Activated B cell treated with CpG ODN at 0.5 μM for 24 hours (primary cell): ENCODE data around the gene FANCI. TPM values are rescaled to one million over a fixed set of nuclear protein-coding genes. Genes with fewer than 3 reads are reported as not detected.
"Not testable (repeated sequence)": the region's sequence is repeated elsewhere in the genome, so short reads cannot be mapped to it uniquely, and the experiment has no call there.

Source experiments
- ATAC-seq: fragments of 200-7000 bp; cut with Tn5 transposase; one replicate; pipeline ENCODE4 v1.10.0; 2021; ENCODE audit warnings: low read depth, mild to moderate bottlenecking, moderate library complexity
- CTCF ChIA-PET: fragments of 350-600 bp; sonication (Branson Sonifier 250); formaldehyde crosslinking; loops from one replicate; lab custom pipeline; 2021; ENCODE audit warnings: antibody characterized with exemption; lab: Charles Lee
- POLR2A ChIA-PET: fragments of 350-600 bp; sonication (Branson Sonifier 250); formaldehyde crosslinking; loops from one replicate; lab custom pipeline; 2021; ENCODE audit warnings: antibody characterized with exemption; lab: Charles Lee
- DNase-seq: peaks from one replicate; pipeline ENCODE4 v3.0.0; 2022
- H3K27ac Mint-ChIP-seq: one replicate; pipeline ENCODE4 v1.8.0; 2020; ENCODE audit warnings: mixed read lengths
- H3K27me3 Mint-ChIP-seq: one replicate; pipeline ENCODE4 v1.8.0; 2021; ENCODE audit warnings: mixed read lengths
- H3K36me3 Mint-ChIP-seq: one replicate; pipeline ENCODE4 v1.8.0; 2021; ENCODE audit warnings: low read depth, mixed read lengths
- H3K4me1 Mint-ChIP-seq: one replicate; pipeline ENCODE4 v1.8.0; 2021; ENCODE audit warnings: mixed read lengths
- H3K4me3 Mint-ChIP-seq: one replicate; pipeline ENCODE4 v1.8.0; 2020; ENCODE audit warnings: mild to moderate bottlenecking, mixed read lengths
- H3K9me3 Mint-ChIP-seq: one replicate; pipeline ENCODE4 v1.8.0; 2020; ENCODE audit warnings: mixed read lengths
- intact Hi-C: fragments of 100-400 bp; cut with micrococcal nuclease; formaldehyde crosslinking; loops from one replicate; pipeline ENCODE4 v1.15.1; 2024
- total RNA-seq: library from RNA; stranded (reverse); gene quantifications from 2 replicates; pipeline ENCODE4 v1.2.3, GENCODE V29; 2022
- TF ChIP-seq, protein P1 (sequence below): fragments of 200-600 bp; IDR thresholded peaks from one replicate; pipeline ENCODE4 v1.8.0; 2022; ENCODE audit warnings: antibody characterized with exemption, mild to moderate bottlenecking

The FANCI gene
- total RNA-seq, 1 donor from 2014 or later, result 16.6 TPM

DNA sequence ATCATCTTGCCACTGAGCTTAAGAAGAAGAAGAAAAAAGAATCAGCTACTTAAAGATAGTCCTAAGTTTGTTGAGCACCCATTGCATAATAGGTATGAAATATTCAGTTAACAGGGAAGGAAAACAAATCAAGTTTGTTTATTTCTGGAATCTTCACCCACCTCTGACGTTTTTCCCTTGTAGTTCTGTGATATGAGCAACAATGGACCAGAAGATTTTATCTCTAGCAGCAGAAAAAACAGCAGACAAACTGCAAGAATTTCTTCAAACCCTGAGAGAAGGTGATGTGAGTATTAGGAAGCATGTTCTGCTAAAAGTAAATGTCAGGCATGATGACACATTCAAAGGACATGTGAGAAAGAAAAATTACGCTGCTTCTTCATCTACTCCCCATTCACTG lies 3.7 kb downstream of the FANCI start:
- Mint-ChIP-seq H3K4me3 (no peak overlapping the region), H3K4me1 (peaks cover 29% of the 10 kb centered on the region)
- CTCF ChIA-PET, result no interaction called here

DNA sequence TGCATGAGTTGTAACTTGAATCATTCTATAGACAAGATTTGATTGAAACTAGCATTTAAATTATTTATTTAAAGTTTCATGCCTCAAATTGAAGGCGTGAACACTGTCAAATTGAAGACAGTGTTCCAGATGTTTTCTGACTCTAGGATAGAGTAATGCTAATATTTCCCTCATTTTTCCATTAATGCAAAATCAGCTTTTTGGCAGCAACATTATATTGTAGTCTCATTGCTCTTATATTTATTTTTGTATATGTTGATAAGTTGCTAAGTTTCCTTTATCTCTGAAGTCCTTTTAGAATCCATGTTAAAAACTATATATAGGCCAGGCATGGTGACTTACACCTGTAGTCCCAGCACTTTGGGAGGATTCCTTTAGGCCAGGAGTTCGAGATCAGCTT lies 4.8 kb downstream of the FANCI start:
- CTCF ChIA-PET, result no interaction called here

More for the DNA sequence above, 3.7 kb downstream of the FANCI start:
- POLR2A ChIA-PET, result interaction anchor here (0.7 kb wide), 1 partner anchor 264 kb away, joined by 5 read pairs; no protein-coding TSS in a partner anchor
- H3K36me3 Mint-ChIP-seq, result peaks cover 10% of the 10 kb centered on the region
- TF ChIP-seq, protein P1, sequence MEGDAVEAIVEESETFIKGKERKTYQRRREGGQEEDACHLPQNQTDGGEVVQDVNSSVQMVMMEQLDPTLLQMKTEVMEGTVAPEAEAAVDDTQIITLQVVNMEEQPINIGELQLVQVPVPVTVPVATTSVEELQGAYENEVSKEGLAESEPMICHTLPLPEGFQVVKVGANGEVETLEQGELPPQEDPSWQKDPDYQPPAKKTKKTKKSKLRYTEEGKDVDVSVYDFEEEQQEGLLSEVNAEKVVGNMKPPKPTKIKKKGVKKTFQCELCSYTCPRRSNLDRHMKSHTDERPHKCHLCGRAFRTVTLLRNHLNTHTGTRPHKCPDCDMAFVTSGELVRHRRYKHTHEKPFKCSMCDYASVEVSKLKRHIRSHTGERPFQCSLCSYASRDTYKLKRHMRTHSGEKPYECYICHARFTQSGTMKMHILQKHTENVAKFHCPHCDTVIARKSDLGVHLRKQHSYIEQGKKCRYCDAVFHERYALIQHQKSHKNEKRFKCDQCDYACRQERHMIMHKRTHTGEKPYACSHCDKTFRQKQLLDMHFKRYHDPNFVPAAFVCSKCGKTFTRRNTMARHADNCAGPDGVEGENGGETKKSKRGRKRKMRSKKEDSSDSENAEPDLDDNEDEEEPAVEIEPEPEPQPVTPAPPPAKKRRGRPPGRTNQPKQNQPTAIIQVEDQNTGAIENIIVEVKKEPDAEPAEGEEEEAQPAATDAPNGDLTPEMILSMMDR, result no peak
- intact Hi-C loops, result loop anchor here (10.0 kb wide), 1 partner anchor 703 kb away; the partner anchor contains the start of gene DET1
- DNase-seq (no peak), ATAC-seq (no peak)
- H3K9me3 Mint-ChIP-seq, result no peaks in the 10 kb centered on the region
- H3K27me3 Mint-ChIP-seq, result no peaks in the 10 kb centered on the region
- no peak overlapping the region for H3K27ac Mint-ChIP-seq

DNA sequence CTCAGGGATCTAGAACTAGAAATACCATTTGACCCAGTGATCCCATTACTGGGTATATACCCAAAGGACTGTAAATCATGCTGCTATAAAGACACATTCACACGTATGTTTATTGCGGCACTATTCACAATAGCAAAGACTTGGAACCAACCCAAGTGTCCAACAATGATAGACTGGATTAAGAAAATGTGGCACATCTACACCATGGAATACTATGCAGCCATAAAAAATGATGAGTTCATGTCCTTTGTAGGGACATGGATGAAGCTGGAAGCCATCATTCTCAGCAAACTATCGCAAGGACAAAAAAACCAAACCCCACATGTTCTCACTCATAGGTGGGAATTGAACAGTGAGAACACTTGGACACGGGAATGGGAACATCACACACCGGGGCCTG lies 6.4 kb downstream of the FANCI start:
- H3K4me1 Mint-ChIP-seq, result not testable (repeated sequence)

More for the DNA sequence above, 4.8 kb downstream of the FANCI start:
- POLR2A ChIA-PET, result no interaction called here
- Mint-ChIP-seq H3K27ac (no peak overlapping the region), H3K27me3 (no peaks in the 10 kb centered on the region), H3K4me1 (peaks cover 24% of the 10 kb centered on the region), H3K9me3 (no peaks in the 10 kb centered on the region), H3K4me3 (no peak overlapping the region), H3K36me3 (peaks cover 10% of the 10 kb centered on the region)
- TF ChIP-seq, protein P1, result no peak
- DNase-seq, result no peak
- no peak for ATAC-seq
- intact Hi-C loops, result loop anchor here (10.0 kb wide), 1 partner anchor 704 kb away; the partner anchor contains the start of gene DET1

DNA sequence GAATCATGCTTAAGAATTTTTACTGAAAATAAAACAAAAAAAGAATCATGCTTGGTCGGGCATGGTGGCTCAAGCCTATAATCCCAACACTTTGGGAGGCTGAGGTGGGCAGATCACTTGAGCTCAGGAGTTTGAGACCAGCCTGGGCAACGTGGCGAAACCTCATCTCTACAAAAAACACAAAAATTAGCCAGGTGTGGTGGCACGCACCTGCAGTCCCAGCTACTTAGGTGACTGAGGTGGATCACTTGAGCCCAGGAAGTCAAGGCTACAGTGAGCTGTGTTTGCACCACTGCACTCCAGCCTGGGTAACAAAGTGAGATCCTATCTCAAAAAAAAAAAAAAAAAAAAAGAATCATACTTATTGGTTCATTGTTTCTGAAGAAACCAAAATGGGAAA lies 33.5 kb downstream of the FANCI start:
- CTCF ChIA-PET, result interaction anchor here (0.8 to 1.0 kb wide), 2 partner anchors 8 to 99 kb away, joined by 3 read pairs; no protein-coding TSS in a partner anchor
- H3K4me1 Mint-ChIP-seq, H3K4me3 Mint-ChIP-seq, intact Hi-C loops, H3K36me3 Mint-ChIP-seq, H3K9me3 Mint-ChIP-seq, H3K27me3 Mint-ChIP-seq, ATAC-seq, H3K27ac Mint-ChIP-seq, DNase-seq, POLR2A ChIA-PET: not testable (repeated sequence)

More for the DNA sequence above, 6.4 kb downstream of the FANCI start:
- H3K4me3 Mint-ChIP-seq, H3K27me3 Mint-ChIP-seq, ATAC-seq, DNase-seq, H3K36me3 Mint-ChIP-seq, POLR2A ChIA-PET, H3K27ac Mint-ChIP-seq, CTCF ChIA-PET, H3K9me3 Mint-ChIP-seq, intact Hi-C loops: not testable (repeated sequence)

DNA sequence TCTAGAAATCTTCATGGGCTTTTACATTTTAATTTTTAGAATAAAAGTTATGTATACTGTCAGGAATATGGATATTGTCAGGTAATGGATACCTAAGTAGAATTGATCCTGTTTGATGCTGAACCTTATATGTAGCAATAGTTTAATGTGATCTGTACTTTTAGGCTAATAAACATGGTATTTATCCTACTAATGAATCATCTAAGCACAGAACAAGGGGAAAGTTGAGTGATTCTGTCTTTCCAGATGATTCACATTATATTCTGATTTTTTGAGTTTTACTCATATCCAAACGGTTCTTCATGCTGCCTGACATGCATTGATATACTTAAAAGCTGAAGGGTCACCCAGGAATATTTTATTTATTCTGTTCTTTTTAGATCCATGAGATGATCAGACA lies 34.5 kb downstream of the FANCI start:
- ChIA-PET POLR2A (no interaction called here), CTCF (no interaction called here)
- Mint-ChIP-seq H3K27me3 (no peaks in the 10 kb centered on the region), H3K9me3 (no peaks in the 10 kb centered on the region), H3K27ac (no peak overlapping the region), H3K4me3 (no peak overlapping the region), H3K4me1 (no peaks in the 10 kb centered on the region), H3K36me3 (peaks cover 5% of the 10 kb centered on the region)
- ATAC-seq (no peak), DNase-seq (no peak)
- TF ChIP-seq, protein P1, result no peak
- intact Hi-C loops, result no loop called here

DNA sequence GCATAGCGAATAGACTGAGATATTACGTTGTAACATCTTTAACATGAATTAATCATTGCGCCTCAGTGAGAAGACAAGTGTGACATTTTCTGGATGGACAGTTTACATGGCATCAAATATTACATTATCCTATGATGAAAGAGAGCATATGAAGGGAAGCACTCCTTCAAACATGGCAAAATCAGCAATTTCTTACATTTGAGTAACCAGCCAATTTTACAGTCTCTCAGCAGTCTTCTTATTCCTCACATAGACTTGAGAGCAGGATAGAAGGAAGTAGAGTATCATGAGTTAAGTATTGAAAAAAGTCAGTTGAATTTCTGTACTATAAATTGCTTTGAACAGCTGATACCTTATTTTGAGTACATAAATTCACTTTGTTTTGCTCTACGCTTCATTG lies 38.9 kb downstream of the FANCI start:
- H3K27me3 Mint-ChIP-seq, result no peaks in the 10 kb centered on the region
- no peaks in the 10 kb centered on the region for H3K4me1 Mint-ChIP-seq
- no peak for ATAC-seq
- peaks cover 17% of the 10 kb centered on the region for H3K36me3 Mint-ChIP-seq
- peaks cover 6% of the 10 kb centered on the region for H3K9me3 Mint-ChIP-seq
- no peak overlapping the region for H3K27ac Mint-ChIP-seq
- ChIA-PET CTCF (no interaction called here), POLR2A (no interaction called here)
- no peak for DNase-seq
- intact Hi-C loops, result no loop called here
- TF ChIP-seq, protein P1, result no peak
- H3K4me3 Mint-ChIP-seq, result no peak overlapping the region
